MM.1S (cell line): ENCODE results near the gene GPR52.
A peak's percentile ranks its signal among the peaks of the same experiment; 100 is the strongest.

Source experiments
- DNase-seq: peaks from one replicate; pipeline ENCODE4 v3.0.0-alpha.2; 2015
- H2AFZ ChIP-seq: fragments of 300-600 bp; sonication (generic); 2 replicates; pipeline ENCODE4 v1.6.0; 2016; ENCODE audit warnings: antibody characterized with exemption, low read length
- H3F3A ChIP-seq: fragments of 300-600 bp; sonication (generic); 2 replicates; pipeline ENCODE4 v1.6.1; 2016; ENCODE audit warnings: mild to moderate bottlenecking, antibody characterized with exemption, low read length, moderate library complexity, mixed read lengths; ENCODE audit not compliant: insufficient read depth
- H3K27ac ChIP-seq: fragments of 300-600 bp; sonication (generic); 2 replicates; pipeline ENCODE4 v1.5.1; 2016; ENCODE audit warnings: mild to moderate bottlenecking, low read length
- H3K27me3 ChIP-seq: fragments of 300-600 bp; sonication (generic); replicated peaks from 2 replicates; pipeline ENCODE4 v1.6.0; 2016; ENCODE audit warnings: low read length; ENCODE audit not compliant: insufficient read depth
- H3K36me3 ChIP-seq: fragments of 300-600 bp; sonication (generic); replicated peaks from 2 replicates; pipeline ENCODE4 v1.6.1; 2016; ENCODE audit warnings: mild to moderate bottlenecking, low read length, mixed read lengths; ENCODE audit not compliant: insufficient read depth
- H3K4me1 ChIP-seq: fragments of 300-600 bp; sonication (generic); 2 replicates; pipeline ENCODE4 v1.6.1; 2016; ENCODE audit warnings: low read length, mixed read lengths
- H3K4me2 ChIP-seq: fragments of 300-600 bp; sonication (generic); 2 replicates; pipeline ENCODE4 v1.6.0; 2016; ENCODE audit warnings: low read depth, low read length
- H3K4me3 ChIP-seq: fragments of 300-600 bp; sonication (generic); 2 replicates; pipeline ENCODE4 v1.5.1; 2016; ENCODE audit warnings: low read length, mixed read lengths
- H3K79me2 ChIP-seq: fragments of 300-600 bp; sonication (generic); 2 replicates; pipeline ENCODE4 v1.6.1; 2016; ENCODE audit warnings: mixed run types, low read length, mixed read lengths
- H3K9ac ChIP-seq: fragments of 300-600 bp; sonication (generic); 2 replicates; pipeline ENCODE4 v1.6.1; 2016; ENCODE audit warnings: low read length, mixed read lengths
- H3K9me2 ChIP-seq: fragments of 300-600 bp; sonication (generic); replicated peaks from 2 replicates; pipeline ENCODE4 v1.6.1; 2016; ENCODE audit warnings: mild to moderate bottlenecking, low read length, mixed read lengths; ENCODE audit not compliant: insufficient read depth
- H3K9me3 ChIP-seq: fragments of 300-600 bp; sonication (generic); replicated peaks from 2 replicates; pipeline ENCODE4 v1.6.1; 2016; ENCODE audit warnings: mild to moderate bottlenecking, low read length, mixed read lengths; ENCODE audit not compliant: insufficient read depth
- H4K20me1 ChIP-seq: fragments of 300-600 bp; sonication (generic); 2 replicates; pipeline ENCODE4 v1.6.1; 2016; ENCODE audit warnings: mild to moderate bottlenecking, low read length, moderate library complexity, mixed read lengths; ENCODE audit not compliant: insufficient read depth
- EZH2 ChIP-seq: fragments of 300-600 bp; sonication (generic); optimal IDR thresholded peaks from 2 replicates; pipeline ENCODE3; 2017; ENCODE audit warnings: low read depth, mild to moderate bottlenecking, antibody characterized with exemption, low read length, mixed read lengths
- EZH2phosphoT487 ChIP-seq: fragments of 300-600 bp; sonication (generic); IDR thresholded peaks from 2 replicates; pipeline ENCODE4 v1.6.1; 2018; ENCODE audit warnings: antibody characterized with exemption, low read length
- TF ChIP-seq, protein P1 (sequence below): fragments of 300-600 bp; sonication (generic); IDR thresholded peaks from 2 replicates; pipeline ENCODE4 v1.5.1; 2016; ENCODE audit warnings: antibody characterized with exemption, low read length, mixed read lengths

The GPR52 gene

DNA sequence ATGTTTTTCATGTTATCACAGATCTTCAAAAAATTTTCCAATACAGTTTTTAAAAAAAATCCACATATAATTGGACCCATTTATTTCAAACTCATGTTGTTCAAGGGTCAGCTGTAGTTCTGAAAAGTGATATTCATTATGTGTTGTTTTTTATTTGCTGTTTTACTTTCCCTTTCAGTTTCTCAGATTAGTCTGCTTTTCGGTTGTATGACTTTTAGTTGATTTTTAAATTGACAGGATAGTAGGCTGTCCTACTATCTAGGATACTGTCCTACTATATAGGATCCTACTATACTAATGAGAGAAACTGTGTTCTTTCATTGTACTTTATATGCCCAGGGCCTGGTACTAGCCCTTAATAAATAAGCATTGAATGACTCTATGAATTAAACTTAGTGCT is 33.6 kb upstream of the GPR52 start:
- DNase-seq = peak; percentile 25
- H3K27me3 ChIP-seq = no peaks in the 10 kb centered on the region
- no peak overlapping the region for H3K4me3 ChIP-seq
- no peak overlapping the region for H3K27ac ChIP-seq
- H3K36me3 ChIP-seq = no peaks in the 10 kb centered on the region
- TF ChIP-seq EZH2phosphoT487 = no peak
- H3K9me2 ChIP-seq = no peaks in the 10 kb centered on the region
- H3F3A ChIP-seq = no peaks in the 10 kb centered on the region
- H3K4me1 ChIP-seq = no peaks in the 10 kb centered on the region
- no peaks in the 10 kb centered on the region for H4K20me1 ChIP-seq
- H3K9ac ChIP-seq = no peak overlapping the region
- no peaks in the 10 kb centered on the region for H3K9me3 ChIP-seq
- peak overlapping the region; percentile 15; the same call in 1 of the 2 replicates for H3K4me2 ChIP-seq
- H3K79me2 ChIP-seq = no peaks in the 10 kb centered on the region
- no peak overlapping the region for H2AFZ ChIP-seq

DNA sequence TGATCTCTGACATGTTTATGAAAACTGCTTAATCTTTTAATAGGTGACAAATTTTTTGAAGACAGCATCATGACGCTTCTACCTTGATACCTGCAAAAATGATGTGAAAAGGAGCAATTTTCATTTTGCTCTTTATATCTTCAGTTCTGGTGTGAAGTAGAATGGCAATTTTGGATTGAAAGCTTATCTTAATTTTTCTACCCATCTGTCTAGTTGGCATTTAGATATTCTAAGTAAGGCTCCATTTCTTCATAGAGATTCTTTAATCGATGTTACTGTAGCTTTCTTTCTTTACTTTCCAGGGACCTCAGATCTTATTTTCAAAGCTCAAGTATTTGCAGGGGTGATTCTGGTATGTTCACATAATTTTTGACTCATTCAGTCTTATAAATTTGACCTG is 32.3 kb upstream of the GPR52 start:
- no peaks in the 10 kb centered on the region for H3K9me2 ChIP-seq
- H3K27ac ChIP-seq = no peak overlapping the region
- H4K20me1 ChIP-seq = no peaks in the 10 kb centered on the region
- no peak overlapping the region for H2AFZ ChIP-seq
- no peak for DNase-seq
- no peaks in the 10 kb centered on the region for H3K27me3 ChIP-seq
- no peak overlapping the region for H3K4me2 ChIP-seq
- H3K4me3 ChIP-seq = no peak overlapping the region
- no peak for TF ChIP-seq EZH2phosphoT487
- no peak for TF ChIP-seq EZH2
- TF ChIP-seq, protein P1, sequence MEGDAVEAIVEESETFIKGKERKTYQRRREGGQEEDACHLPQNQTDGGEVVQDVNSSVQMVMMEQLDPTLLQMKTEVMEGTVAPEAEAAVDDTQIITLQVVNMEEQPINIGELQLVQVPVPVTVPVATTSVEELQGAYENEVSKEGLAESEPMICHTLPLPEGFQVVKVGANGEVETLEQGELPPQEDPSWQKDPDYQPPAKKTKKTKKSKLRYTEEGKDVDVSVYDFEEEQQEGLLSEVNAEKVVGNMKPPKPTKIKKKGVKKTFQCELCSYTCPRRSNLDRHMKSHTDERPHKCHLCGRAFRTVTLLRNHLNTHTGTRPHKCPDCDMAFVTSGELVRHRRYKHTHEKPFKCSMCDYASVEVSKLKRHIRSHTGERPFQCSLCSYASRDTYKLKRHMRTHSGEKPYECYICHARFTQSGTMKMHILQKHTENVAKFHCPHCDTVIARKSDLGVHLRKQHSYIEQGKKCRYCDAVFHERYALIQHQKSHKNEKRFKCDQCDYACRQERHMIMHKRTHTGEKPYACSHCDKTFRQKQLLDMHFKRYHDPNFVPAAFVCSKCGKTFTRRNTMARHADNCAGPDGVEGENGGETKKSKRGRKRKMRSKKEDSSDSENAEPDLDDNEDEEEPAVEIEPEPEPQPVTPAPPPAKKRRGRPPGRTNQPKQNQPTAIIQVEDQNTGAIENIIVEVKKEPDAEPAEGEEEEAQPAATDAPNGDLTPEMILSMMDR = no peak
- no peak overlapping the region for H3K9ac ChIP-seq
- H3K79me2 ChIP-seq = no peaks in the 10 kb centered on the region
- H3F3A ChIP-seq = no peaks in the 10 kb centered on the region
- no peaks in the 10 kb centered on the region for H3K9me3 ChIP-seq
- H3K4me1 ChIP-seq = no peaks in the 10 kb centered on the region
- no peaks in the 10 kb centered on the region for H3K36me3 ChIP-seq

DNA sequence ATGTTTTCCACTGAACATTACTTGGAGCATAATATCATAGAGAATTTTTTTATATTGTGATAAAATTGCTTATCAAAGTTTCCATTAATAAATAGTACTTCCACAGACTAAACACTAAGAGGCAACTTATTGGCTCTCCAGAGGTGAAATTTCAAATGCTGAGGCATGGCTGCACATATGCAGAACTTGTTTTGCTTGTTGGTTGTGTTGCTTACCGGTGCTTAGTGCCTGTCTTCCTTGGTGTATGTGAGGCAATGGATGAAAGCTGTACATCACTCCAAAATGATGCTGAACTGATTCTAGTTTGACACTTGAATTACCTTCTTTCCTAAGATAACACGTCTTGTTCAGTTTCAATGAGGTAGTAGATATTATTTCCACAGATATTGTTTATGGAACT is 29.8 kb upstream of the GPR52 start:
- TF ChIP-seq, protein P1 = no peak
- TF ChIP-seq EZH2phosphoT487 = no peak
- TF ChIP-seq EZH2 = no peak
- no peaks in the 10 kb centered on the region for H3F3A ChIP-seq
- H2AFZ ChIP-seq = no peak overlapping the region
- H4K20me1 ChIP-seq = no peaks in the 10 kb centered on the region
- no peak for DNase-seq
- no peaks in the 10 kb centered on the region for H3K9me3 ChIP-seq
- H3K9me2 ChIP-seq = no peaks in the 10 kb centered on the region
- H3K27ac ChIP-seq = no peak overlapping the region
- H3K36me3 ChIP-seq = no peaks in the 10 kb centered on the region
- H3K4me2 ChIP-seq = no peak overlapping the region
- no peaks in the 10 kb centered on the region for H3K27me3 ChIP-seq
- H3K4me1 ChIP-seq = no peaks in the 10 kb centered on the region
- no peak overlapping the region for H3K9ac ChIP-seq
- H3K4me3 ChIP-seq = no peak overlapping the region
- no peaks in the 10 kb centered on the region for H3K79me2 ChIP-seq

DNA sequence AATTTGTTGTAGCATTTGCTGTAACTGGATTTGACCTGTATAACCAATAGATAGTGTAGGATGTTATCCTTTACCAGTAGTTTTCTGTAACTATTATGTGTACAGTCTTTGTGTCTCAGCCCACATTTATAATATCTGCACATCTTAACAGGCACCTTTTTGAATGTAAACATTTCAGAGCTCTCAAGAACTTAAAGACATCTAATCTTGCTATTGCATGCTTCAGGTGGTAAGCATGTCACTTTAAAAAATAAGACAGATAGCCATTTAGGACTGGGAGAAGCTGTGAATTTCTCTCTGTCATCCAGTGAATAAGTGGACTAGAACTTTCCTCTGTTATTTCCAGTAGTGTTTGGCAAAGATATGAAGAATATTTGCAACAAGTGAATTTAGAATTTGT is 22.6 kb upstream of the GPR52 start:
- Histone ChIP-seq H3K4me3 (no peak overlapping the region), H3K9me3 (no peaks in the 10 kb centered on the region), H3K27me3 (no peaks in the 10 kb centered on the region), H2AFZ (no peak overlapping the region), H3K4me2 (no peak overlapping the region), H3K9me2 (no peaks in the 10 kb centered on the region), H3K27ac (no peak overlapping the region), H3K36me3 (no peaks in the 10 kb centered on the region), H3K79me2 (no peaks in the 10 kb centered on the region), H3K9ac (no peak overlapping the region), H3K4me1 (no peaks in the 10 kb centered on the region), H3F3A (no peaks in the 10 kb centered on the region), H4K20me1 (no peaks in the 10 kb centered on the region)
- no peak for DNase-seq
- TF ChIP-seq, protein P1 = no peak
- TF ChIP-seq EZH2 = no peak
- no peak for TF ChIP-seq EZH2phosphoT487
